NCI-H146 (cell line): ENCODE measurements around the gene CELF3.
A peak's percentile ranks its signal among the peaks of the same experiment; 100 is the strongest.
"Not testable (repeated sequence)": the region's sequence is repeated elsewhere in the genome, so short reads cannot be mapped to it uniquely, and the experiment has no call there.

Experiments used
- DNase-seq: peaks from one replicate; lab custom pipeline; 2025; lab: John Stamatoyannopoulos, UW

CELF3 gene

GRCh38 chr1:151703813-151704212 is 12.8 kb downstream of the CELF3 start:
- no peak for DNase-seq

- no peak for DNase-seq
Observed at GRCh38 chr1:151702936-151703335, 13.7 kb downstream of the CELF3 start.

GRCh38 chr1:151701515-151701914 is 15.1 kb downstream of the CELF3 start:
- no peak for DNase-seq

GRCh38 chr1:151693057-151693651 is 23.4 kb downstream of the CELF3 start:
- DNase-seq, result peak; percentile 24

- no peak for DNase-seq
Observed at GRCh38 chr1:151692226-151692625, 24.4 kb downstream of the CELF3 start.

- DNase-seq, result no peak
Observed at GRCh38 chr1:151689494-151689893, 27.1 kb downstream of the CELF3 start.

- no peak for DNase-seq
Observed at GRCh38 chr1:151686561-151686960, 30.0 kb downstream of the CELF3 start.

- no peak for DNase-seq
Observed at GRCh38 chr1:151684128-151684527, 32.5 kb downstream of the CELF3 start.

- not testable (repeated sequence) for DNase-seq
Observed at GRCh38 chr1:151682901-151683300, 33.7 kb downstream of the CELF3 start.

- no peak for DNase-seq
Observed at GRCh38 chr1:151681923-151682322, 34.7 kb downstream of the CELF3 start.

- DNase-seq, result no peak
Observed at GRCh38 chr1:151680826-151681225, 35.8 kb downstream of the CELF3 start.

GRCh38 chr1:151680391-151680790 is 36.2 kb downstream of the CELF3 start:
- no peak for DNase-seq

GRCh38 chr1:151673407-151673806 is 43.2 kb downstream of the CELF3 start:
- no peak for DNase-seq

- not testable (repeated sequence) for DNase-seq
Observed at GRCh38 chr1:151670036-151670675, 46.4 kb downstream of the CELF3 start.

GRCh38 chr1:151668090-151668489 is 48.5 kb downstream of the CELF3 start:
- no peak for DNase-seq

- DNase-seq, result no peak
Observed at GRCh38 chr1:151661751-151662150, 54.9 kb downstream of the CELF3 start.

GRCh38 chr1:151655371-151655770 is 61.2 kb downstream of the CELF3 start:
- no peak for DNase-seq

GRCh38 chr1:151653397-151653796 is 63.2 kb downstream of the CELF3 start:
- DNase-seq, result no peak
